ES-I3 (cell line): ENCODE results near the gene CYSRT1.
A peak's percentile ranks its signal among the peaks of the same experiment; 100 is the strongest.

ENCODE experiments used
- H3K36me3 ChIP-seq: 2 replicates; pipeline ENCODE4 v1.6.1; 2013; ENCODE audit warnings: mild to moderate bottlenecking, low read length, control low read depth, moderate library complexity; ENCODE audit not compliant: insufficient read depth
- H3K4me1 ChIP-seq: 2 replicates; pipeline ENCODE4 v1.6.1; 2013; ENCODE audit warnings: mild to moderate bottlenecking, control low read depth, low read length; ENCODE audit not compliant: insufficient read depth
- H3K9ac ChIP-seq: 2 replicates; pipeline ENCODE4 v1.6.1; 2013; ENCODE audit warnings: low read depth, mild to moderate bottlenecking, low read length, moderate library complexity
- H3K9me3 ChIP-seq: 2 replicates; pipeline ENCODE4 v1.6.1; 2013; ENCODE audit warnings: mild to moderate bottlenecking, low read length, moderate library complexity; ENCODE audit not compliant: control insufficient read depth, insufficient read depth

The CYSRT1 gene, protein sequence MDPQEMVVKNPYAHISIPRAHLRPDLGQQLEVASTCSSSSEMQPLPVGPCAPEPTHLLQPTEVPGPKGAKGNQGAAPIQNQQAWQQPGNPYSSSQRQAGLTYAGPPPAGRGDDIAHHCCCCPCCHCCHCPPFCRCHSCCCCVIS

GRCh38 chr9:137224830-137225694 is at the start of gene CYSRT1:
CYSRT1 (plus strand) TSS chr9:137225174; CDS start chr9:137225622, 448 bp downstream.
- Histone ChIP-seq H3K9ac (peak within 1 kb of the TSS; percentile 93), H3K9me3 (no peaks in the 10 kb centered on the region), H3K4me1 (no peaks in the 10 kb centered on the region), H3K36me3 (no peaks in the 10 kb centered on the region)

GRCh38 chr9:137175345-137175961 is 49.5 kb upstream of the CYSRT1 start:
- no peaks in the 10 kb centered on the region for H3K4me1 ChIP-seq
- H3K9me3 ChIP-seq = no peaks in the 10 kb centered on the region

DNA sequence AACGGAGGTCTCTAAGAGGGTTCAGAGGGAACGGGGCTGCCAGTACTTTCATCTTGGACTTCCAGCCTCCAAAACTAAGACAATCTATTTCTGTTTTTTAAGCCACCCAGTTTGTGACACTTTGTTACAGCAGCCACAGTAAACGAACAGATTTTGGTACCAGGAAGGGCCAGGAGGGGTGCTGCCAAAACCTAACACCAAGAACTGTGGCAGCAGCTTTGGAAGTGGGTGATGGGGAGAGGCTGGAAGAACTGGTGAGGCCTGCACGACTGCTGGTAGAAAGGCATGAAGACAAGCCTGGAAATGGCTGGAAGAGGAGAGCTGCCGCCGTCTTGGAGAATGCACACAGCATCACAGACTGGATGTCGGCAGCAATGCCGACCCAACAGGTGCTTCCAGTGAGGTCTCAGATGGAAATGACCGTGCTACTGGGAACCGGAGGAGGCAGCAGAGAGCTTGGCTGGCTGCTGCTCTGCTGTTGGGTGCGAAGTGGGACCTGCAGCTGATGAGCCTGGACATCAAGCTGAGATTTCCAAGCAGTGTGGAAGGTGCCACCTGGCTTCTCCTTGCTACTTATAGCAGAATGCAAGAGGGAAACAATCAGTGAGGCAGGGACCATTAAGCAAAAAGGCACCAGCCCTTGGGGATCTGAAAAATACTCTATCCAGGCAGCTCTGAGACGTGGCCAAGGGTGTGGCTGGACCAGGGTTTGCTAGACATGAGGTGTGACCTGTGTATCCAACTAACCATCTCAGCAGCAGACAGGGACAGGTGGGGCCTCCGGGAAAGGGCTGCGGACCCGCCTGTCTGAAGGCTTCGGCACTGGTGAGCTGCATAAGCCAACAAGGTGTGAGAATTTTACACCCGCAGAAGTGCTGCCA is 48.4 kb upstream of the CYSRT1 start:
- no peak overlapping the region for H3K9ac ChIP-seq
- peaks cover 8% of the 10 kb centered on the region; the same call in 1 of the 2 replicates for H3K36me3 ChIP-seq
- H3K4me1 ChIP-seq = no peaks in the 10 kb centered on the region
- H3K9me3 ChIP-seq = no peaks in the 10 kb centered on the region

More at GRCh38 chr9:137175345-137175961, 49.5 kb upstream of the CYSRT1 start:
- H3K36me3 ChIP-seq = no peaks in the 10 kb centered on the region; the same call in 1 of the 2 replicates
- H3K9ac ChIP-seq = no peak overlapping the region

GRCh38 chr9:137178201-137178938 is 46.6 kb upstream of the CYSRT1 start:
- no peaks in the 10 kb centered on the region for H3K4me1 ChIP-seq
- no peak overlapping the region for H3K9ac ChIP-seq
- no peaks in the 10 kb centered on the region for H3K9me3 ChIP-seq
- peaks cover 8% of the 10 kb centered on the region; the same call in 1 of the 2 replicates for H3K36me3 ChIP-seq

GRCh38 chr9:137178939-137179630 is 45.9 kb upstream of the CYSRT1 start:
- Histone ChIP-seq H3K9ac (no peak overlapping the region), H3K9me3 (no peaks in the 10 kb centered on the region), H3K4me1 (no peaks in the 10 kb centered on the region), H3K36me3 (peaks cover 8% of the 10 kb centered on the region; the same call in 1 of the 2 replicates)

- Histone ChIP-seq H3K9ac (no peak overlapping the region), H3K9me3 (no peaks in the 10 kb centered on the region), H3K36me3 (peaks cover 8% of the 10 kb centered on the region; the same call in 1 of the 2 replicates), H3K4me1 (no peaks in the 10 kb centered on the region)
These were observed 45.2 kb upstream of the CYSRT1 start for GRCh38 chr9:137179761-137180160.

GRCh38 chr9:137180491-137180890 is 44.5 kb upstream of the CYSRT1 start:
- peaks cover 8% of the 10 kb centered on the region; the same call in 1 of the 2 replicates for H3K36me3 ChIP-seq
- H3K9me3 ChIP-seq = no peaks in the 10 kb centered on the region
- no peak overlapping the region for H3K9ac ChIP-seq
- no peaks in the 10 kb centered on the region for H3K4me1 ChIP-seq

- Histone ChIP-seq H3K9ac (no peak overlapping the region), H3K36me3 (peaks cover 8% of the 10 kb centered on the region; the same call in 1 of the 2 replicates), H3K9me3 (no peaks in the 10 kb centered on the region), H3K4me1 (no peaks in the 10 kb centered on the region)
These were observed 43.3 kb upstream of the CYSRT1 start for GRCh38 chr9:137181680-137182079.

DNA sequence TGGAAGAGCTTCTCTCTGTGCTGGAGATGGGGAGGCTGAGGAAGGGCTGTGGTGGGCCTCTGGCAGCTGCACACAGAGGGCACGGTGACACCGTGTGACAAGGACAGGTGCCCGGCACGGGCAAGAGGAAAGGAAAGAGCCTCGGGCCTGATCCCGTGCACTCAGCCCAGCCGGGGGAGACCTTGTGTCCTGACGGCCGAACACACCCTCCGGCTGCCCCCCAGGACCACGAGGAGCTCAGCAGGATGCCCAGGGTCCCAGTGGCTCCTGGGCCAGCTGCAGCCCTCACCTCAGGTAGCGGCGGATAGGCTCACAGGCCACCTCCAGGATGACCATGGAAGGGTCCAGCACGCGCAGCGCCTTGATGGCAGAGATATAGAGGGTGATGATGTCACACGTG is 42.1 kb upstream of the CYSRT1 start:
- H3K9me3 ChIP-seq = no peaks in the 10 kb centered on the region
- no peak overlapping the region for H3K9ac ChIP-seq
- peaks cover 8% of the 10 kb centered on the region; the same call in 1 of the 2 replicates for H3K36me3 ChIP-seq
- H3K4me1 ChIP-seq = no peaks in the 10 kb centered on the region; the same call in 1 of the 2 replicates

DNA sequence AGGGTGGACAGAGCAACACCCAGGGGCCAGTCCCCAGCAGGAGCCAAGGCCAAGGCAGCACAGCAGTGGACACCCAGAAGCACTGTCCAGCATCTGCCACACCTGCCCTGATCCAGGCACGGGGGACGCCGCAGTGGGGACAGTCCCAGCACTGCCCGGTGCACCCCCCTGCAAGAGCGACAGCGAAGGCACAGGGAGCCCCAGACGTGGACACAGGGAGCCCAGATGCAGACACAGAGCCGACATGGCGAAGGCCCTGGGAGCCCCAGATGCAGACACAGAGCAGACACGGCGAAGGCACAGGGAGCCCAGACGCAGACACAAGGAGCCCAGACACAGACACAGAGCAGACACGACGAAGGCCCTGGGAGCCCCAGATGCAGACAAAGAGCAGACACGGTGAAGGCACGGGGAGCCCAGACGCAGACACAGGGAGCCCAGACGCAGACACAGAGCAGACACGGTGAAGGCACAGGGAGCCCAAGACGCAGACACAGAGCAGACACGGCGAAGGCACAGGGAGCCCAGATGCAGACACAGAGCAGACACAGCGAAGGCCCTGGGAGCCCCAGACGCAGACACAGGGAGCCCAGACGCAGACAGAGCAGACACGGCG is 40.9 kb upstream of the CYSRT1 start:
- H3K36me3 ChIP-seq = peaks cover 8% of the 10 kb centered on the region; the same call in 1 of the 2 replicates

DNA sequence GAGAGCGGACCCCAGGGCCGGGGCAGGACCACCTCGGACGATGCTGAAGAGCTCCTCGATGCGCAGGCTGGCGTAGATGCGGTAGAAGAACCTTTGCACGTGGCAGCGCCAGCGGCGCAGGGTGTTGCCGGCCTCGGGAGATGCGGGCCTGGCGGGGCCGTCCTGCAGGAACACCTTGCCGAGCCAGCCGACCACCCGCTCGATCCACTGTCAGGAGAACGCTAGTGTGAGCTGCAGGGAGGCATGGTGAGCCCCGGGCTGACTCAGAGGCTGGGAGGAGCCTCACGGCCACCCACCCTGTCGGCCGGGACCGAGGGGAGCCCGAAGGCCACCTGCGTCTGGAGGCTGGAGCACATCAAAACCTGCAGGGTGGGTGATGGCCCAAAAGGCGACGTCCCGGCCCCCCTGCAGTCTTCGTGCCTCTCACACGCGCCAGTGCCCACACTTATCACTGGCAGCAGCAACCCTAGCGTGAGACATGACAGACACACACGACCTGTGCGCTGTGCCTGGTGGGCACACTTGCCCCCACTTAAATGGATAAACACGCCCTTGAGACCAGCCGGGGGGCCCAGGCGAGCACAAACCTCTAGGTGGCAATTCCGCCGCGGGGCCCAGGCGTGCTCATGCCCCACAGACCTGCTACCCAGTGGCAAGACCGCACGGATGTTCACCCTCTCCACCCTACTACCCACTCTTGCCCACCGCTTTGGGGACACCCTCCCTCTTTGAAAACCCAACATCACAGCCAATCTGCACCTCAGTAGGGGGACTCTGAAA is 39.9 kb upstream of the CYSRT1 start:
- Histone ChIP-seq H3K9ac (no peak overlapping the region), H3K4me1 (peaks cover 6% of the 10 kb centered on the region; the same call in 1 of the 2 replicates), H3K36me3 (peaks cover 8% of the 10 kb centered on the region; the same call in 1 of the 2 replicates), H3K9me3 (no peaks in the 10 kb centered on the region)

More for the DNA sequence above, 40.9 kb upstream of the CYSRT1 start:
- Histone ChIP-seq H3K9me3 (no peaks in the 10 kb centered on the region), H3K4me1 (no peaks in the 10 kb centered on the region; the same call in 1 of the 2 replicates), H3K9ac (no peak overlapping the region)

DNA sequence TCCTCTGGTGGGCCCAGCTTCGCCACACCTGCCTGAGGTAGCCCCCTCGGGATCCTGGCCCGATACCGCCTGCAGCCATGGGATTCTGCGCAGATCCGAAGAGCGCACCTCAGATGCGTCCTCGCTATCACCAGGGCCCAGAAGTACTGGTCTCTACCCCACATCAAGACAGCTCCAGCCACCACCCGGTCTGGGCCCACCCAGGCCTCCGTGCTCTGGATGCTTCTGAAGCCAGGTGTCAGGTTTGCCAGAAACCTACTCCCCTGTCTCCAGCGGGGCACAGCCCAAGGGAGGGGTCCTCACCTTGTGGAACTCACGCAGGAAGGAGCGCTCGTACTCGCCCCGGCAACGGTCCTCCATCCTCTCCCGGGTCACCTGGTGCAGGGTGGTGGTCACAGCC is 39.1 kb upstream of the CYSRT1 start:
- H3K9me3 ChIP-seq = no peaks in the 10 kb centered on the region
- no peak overlapping the region for H3K9ac ChIP-seq
- H3K4me1 ChIP-seq = peaks cover 6% of the 10 kb centered on the region; the same call in 1 of the 2 replicates
- peaks cover 5% of the 10 kb centered on the region; the same call in 1 of the 2 replicates for H3K36me3 ChIP-seq
